ENCODE results near the gene TBC1D3E.
"Not testable (repeated sequence)": the region's sequence is repeated elsewhere in the genome, so short reads cannot be mapped to it uniquely, and the experiment has no call there.

TBC1D3E gene
- 0 to 0.50 (median 0.03) reads per million in 18 experiments for total RNA-seq

- DNase-seq, result not testable (repeated sequence)
These were observed at the start of gene TBC1D3E for GRCh38 chr17:38127651-38128050. Gene TBC1D3E, plus strand, starts transcription at chr17:38127951. Its CDS starts 1,545 bp downstream, at chr17:38129496.

GRCh38 chr17:38087344-38087743 lies 40.4 kb upstream of the TBC1D3E start:
- DNase-seq, result not testable (repeated sequence)

- not testable (repeated sequence) for DNase-seq
These were observed 39.6 kb upstream of the TBC1D3E start for GRCh38 chr17:38088120-38088519.

GRCh38 chr17:38094059-38094694 lies 33.6 kb upstream of the TBC1D3E start:
- DNase-seq, result not testable (repeated sequence)

GRCh38 chr17:38099262-38099661 lies 28.5 kb upstream of the TBC1D3E start:
- not testable (repeated sequence) for DNase-seq

GRCh38 chr17:38119829-38120228 lies 7.9 kb upstream of the TBC1D3E start:
- DNase-seq, result not testable (repeated sequence)

- DNase-seq, result not testable (repeated sequence)
These were observed 7.1 kb downstream of the TBC1D3E start for GRCh38 chr17:38134860-38135259.

Data from inflammatory macrophage (primary cell).